HL-60 (cell line): ENCODE measurements around the gene CRISP1.

Experiments
- POLR2AphosphoS5 ChIP-seq: IDR thresholded peaks from 2 replicates; pipeline ENCODE4 v1.6.1; 2012; ENCODE audit warnings: low read depth
- TF ChIP-seq, protein P1 (sequence below): IDR thresholded peaks from one replicate; pipeline ENCODE4 v1.5.1; 2011; ENCODE audit warnings: low read length, control low read depth, inconsistent platforms; ENCODE audit not compliant: insufficient read depth
- TF ChIP-seq, protein P2 (sequence below): IDR thresholded peaks from 2 replicates; pipeline ENCODE4 v1.6.1; 2012; ENCODE audit warnings: low read depth; ENCODE audit not compliant: insufficient replicate concordance

DNA sequence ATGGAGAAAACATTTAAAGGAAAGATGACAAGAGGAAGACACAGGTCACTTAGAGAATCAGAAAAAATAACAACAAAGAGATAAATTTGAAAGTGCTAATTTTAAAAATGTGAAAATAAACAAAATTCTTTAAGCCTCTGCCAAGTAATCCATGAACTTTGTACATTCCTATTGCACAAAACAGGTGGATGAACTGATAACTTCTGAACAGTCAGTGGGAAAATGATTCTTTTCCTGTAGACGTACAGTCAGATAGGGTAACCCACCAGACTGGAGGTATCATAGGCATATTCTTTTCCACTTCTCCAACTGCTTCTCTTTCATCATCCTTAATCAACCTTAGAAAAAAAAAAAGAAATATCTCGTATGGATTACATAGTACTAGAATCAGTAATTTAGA, 36.5 kb upstream of the CRISP1 start:
- TF ChIP-seq POLR2AphosphoS5: no peak
- TF ChIP-seq, protein P1, sequence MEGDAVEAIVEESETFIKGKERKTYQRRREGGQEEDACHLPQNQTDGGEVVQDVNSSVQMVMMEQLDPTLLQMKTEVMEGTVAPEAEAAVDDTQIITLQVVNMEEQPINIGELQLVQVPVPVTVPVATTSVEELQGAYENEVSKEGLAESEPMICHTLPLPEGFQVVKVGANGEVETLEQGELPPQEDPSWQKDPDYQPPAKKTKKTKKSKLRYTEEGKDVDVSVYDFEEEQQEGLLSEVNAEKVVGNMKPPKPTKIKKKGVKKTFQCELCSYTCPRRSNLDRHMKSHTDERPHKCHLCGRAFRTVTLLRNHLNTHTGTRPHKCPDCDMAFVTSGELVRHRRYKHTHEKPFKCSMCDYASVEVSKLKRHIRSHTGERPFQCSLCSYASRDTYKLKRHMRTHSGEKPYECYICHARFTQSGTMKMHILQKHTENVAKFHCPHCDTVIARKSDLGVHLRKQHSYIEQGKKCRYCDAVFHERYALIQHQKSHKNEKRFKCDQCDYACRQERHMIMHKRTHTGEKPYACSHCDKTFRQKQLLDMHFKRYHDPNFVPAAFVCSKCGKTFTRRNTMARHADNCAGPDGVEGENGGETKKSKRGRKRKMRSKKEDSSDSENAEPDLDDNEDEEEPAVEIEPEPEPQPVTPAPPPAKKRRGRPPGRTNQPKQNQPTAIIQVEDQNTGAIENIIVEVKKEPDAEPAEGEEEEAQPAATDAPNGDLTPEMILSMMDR: no peak
- TF ChIP-seq, protein P2, sequence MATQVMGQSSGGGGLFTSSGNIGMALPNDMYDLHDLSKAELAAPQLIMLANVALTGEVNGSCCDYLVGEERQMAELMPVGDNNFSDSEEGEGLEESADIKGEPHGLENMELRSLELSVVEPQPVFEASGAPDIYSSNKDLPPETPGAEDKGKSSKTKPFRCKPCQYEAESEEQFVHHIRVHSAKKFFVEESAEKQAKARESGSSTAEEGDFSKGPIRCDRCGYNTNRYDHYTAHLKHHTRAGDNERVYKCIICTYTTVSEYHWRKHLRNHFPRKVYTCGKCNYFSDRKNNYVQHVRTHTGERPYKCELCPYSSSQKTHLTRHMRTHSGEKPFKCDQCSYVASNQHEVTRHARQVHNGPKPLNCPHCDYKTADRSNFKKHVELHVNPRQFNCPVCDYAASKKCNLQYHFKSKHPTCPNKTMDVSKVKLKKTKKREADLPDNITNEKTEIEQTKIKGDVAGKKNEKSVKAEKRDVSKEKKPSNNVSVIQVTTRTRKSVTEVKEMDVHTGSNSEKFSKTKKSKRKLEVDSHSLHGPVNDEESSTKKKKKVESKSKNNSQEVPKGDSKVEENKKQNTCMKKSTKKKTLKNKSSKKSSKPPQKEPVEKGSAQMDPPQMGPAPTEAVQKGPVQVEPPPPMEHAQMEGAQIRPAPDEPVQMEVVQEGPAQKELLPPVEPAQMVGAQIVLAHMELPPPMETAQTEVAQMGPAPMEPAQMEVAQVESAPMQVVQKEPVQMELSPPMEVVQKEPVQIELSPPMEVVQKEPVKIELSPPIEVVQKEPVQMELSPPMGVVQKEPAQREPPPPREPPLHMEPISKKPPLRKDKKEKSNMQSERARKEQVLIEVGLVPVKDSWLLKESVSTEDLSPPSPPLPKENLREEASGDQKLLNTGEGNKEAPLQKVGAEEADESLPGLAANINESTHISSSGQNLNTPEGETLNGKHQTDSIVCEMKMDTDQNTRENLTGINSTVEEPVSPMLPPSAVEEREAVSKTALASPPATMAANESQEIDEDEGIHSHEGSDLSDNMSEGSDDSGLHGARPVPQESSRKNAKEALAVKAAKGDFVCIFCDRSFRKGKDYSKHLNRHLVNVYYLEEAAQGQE: no peak
